ENCODE measurements around the gene PDE1A. TPM values are rescaled to one million over a fixed set of nuclear protein-coding genes. Genes with fewer than 3 reads are reported as not detected.

PDE1A gene
- total RNA-seq, 2 donors from 2014 or later, result 4.1 to 6.0 TPM

GRCh38 chr2:182179176-182179575, 247.7 kb downstream of the PDE1A start:
- intact Hi-C loops (cut with DNase I), result no loop called here
- Histone ChIP-seq H3K4me3 (no peak overlapping the region), H3K27ac (no peak overlapping the region), H3K9me3 (no peaks in the 10 kb centered on the region), H3K36me3 (no peaks in the 10 kb centered on the region), H3K4me1 (replicated peaks) (no peaks in the 10 kb centered on the region), H3K27me3 (replicated peaks; ENCODE audit: insufficient read depth) (no peaks in the 10 kb centered on the region)
- no peak for TF ChIP-seq POLR2A (IDR thresholded peaks at IDR 0.05)
- TF ChIP-seq POLR2AphosphoS5 (IDR thresholded peaks at IDR 0.05), result no peak
- TF ChIP-seq CTCF (IDR thresholded peaks at IDR 0.05), result no peak
- DNase-seq (ENCODE audit: low spot score), result no peak

- Histone ChIP-seq H3K9me3 (no peaks in the 10 kb centered on the region), H3K36me3 (no peaks in the 10 kb centered on the region), H3K27me3 (replicated peaks; ENCODE audit: insufficient read depth) (no peaks in the 10 kb centered on the region), H3K4me1 (replicated peaks) (no peaks in the 10 kb centered on the region), H3K4me3 (no peak overlapping the region), H3K27ac (no peak overlapping the region)
- no peak for DNase-seq (ENCODE audit: low spot score)
- TF ChIP-seq POLR2AphosphoS5 (IDR thresholded peaks at IDR 0.05) (no peak), POLR2A (IDR thresholded peaks at IDR 0.05) (no peak), CTCF (IDR thresholded peaks at IDR 0.05) (no peak)
- whole genome bisulfite sequencing, result 44% methylated on average over 5 of the region's 5 CpGs
- intact Hi-C loops (cut with DNase I), result no loop called here
These were observed 252.8 kb downstream of the PDE1A start for GRCh38 chr2:182173944-182174622.

GRCh38 chr2:182170341-182170740, 256.5 kb downstream of the PDE1A start:
- H3K27me3 ChIP-seq (replicated peaks; ENCODE audit: insufficient read depth), result no peaks in the 10 kb centered on the region
- TF ChIP-seq POLR2AphosphoS5 (IDR thresholded peaks at IDR 0.05), result no peak
- TF ChIP-seq POLR2A (IDR thresholded peaks at IDR 0.05), result no peak
- no peak for TF ChIP-seq CTCF (IDR thresholded peaks at IDR 0.05)
- H3K27ac ChIP-seq, result no peak overlapping the region
- no peaks in the 10 kb centered on the region for H3K9me3 ChIP-seq
- no peaks in the 10 kb centered on the region for H3K36me3 ChIP-seq
- H3K4me3 ChIP-seq, result no peak overlapping the region
- 77% methylated on average over 3 of the region's 3 CpGs for WGBS
- no peaks in the 10 kb centered on the region for H3K4me1 ChIP-seq (replicated peaks)
- intact Hi-C loops (cut with DNase I), result no loop called here
- no peak for DNase-seq (ENCODE audit: low spot score)

- H3K27me3 ChIP-seq (replicated peaks; ENCODE audit: insufficient read depth), result no peaks in the 10 kb centered on the region
- no peaks in the 10 kb centered on the region for H3K36me3 ChIP-seq
- no peak for DNase-seq (ENCODE audit: low spot score)
- no peak overlapping the region for H3K27ac ChIP-seq
- H3K4me1 ChIP-seq (replicated peaks), result no peaks in the 10 kb centered on the region
- WGBS, result 90% methylated on average over 4 of the region's 4 CpGs
- no peaks in the 10 kb centered on the region for H3K9me3 ChIP-seq
- no peak overlapping the region for H3K4me3 ChIP-seq
- intact Hi-C loops (cut with DNase I), result no loop called here
- TF ChIP-seq POLR2AphosphoS5 (IDR thresholded peaks at IDR 0.05) (no peak), POLR2A (IDR thresholded peaks at IDR 0.05) (no peak), CTCF (IDR thresholded peaks at IDR 0.05) (no peak)
These were observed 259.0 kb downstream of the PDE1A start for GRCh38 chr2:182167882-182168281.

GRCh38 chr2:182166841-182167240, 260.0 kb downstream of the PDE1A start:
- H3K4me3 ChIP-seq, result no peak overlapping the region
- H3K36me3 ChIP-seq, result no peaks in the 10 kb centered on the region
- 59% methylated on average over 2 of the region's 2 CpGs for WGBS
- intact Hi-C loops (cut with DNase I), result no loop called here
- H3K27me3 ChIP-seq (replicated peaks; ENCODE audit: insufficient read depth), result no peaks in the 10 kb centered on the region
- DNase-seq (ENCODE audit: low spot score), result no peak
- H3K4me1 ChIP-seq (replicated peaks), result no peaks in the 10 kb centered on the region
- H3K27ac ChIP-seq, result no peak overlapping the region
- TF ChIP-seq CTCF (IDR thresholded peaks at IDR 0.05), result no peak
- TF ChIP-seq POLR2AphosphoS5 (IDR thresholded peaks at IDR 0.05), result no peak
- TF ChIP-seq POLR2A (IDR thresholded peaks at IDR 0.05), result no peak
- H3K9me3 ChIP-seq, result no peaks in the 10 kb centered on the region

Measured in prostate gland (tissue), 2 donors.